Activated T-helper 17 cell treated with anti-CD3 and anti-CD28 coated beads, Interleukin-2, amount 50 U/mL, for 72 hours (primary cell): Measurements from ENCODE around the gene STN1. TPM values are rescaled to one million over a fixed set of nuclear protein-coding genes. Genes with fewer than 3 reads are reported as not detected.

Experiments used
- ATAC-seq: fragments of 150-1000 bp; cut with Tn5 transposase; replicated peaks from 2 replicates; pipeline ENCODE4 v1.10.0; 2021; ENCODE audit warnings: mild to moderate bottlenecking, moderate library complexity
- H3K27ac Mint-ChIP-seq: one replicate; pipeline ENCODE4 v1.8.0; 2022; ENCODE audit warnings: mixed read lengths
- H3K27me3 Mint-ChIP-seq: one replicate; pipeline ENCODE4 v1.8.0; 2022; ENCODE audit warnings: mixed read lengths
- H3K36me3 Mint-ChIP-seq: one replicate; pipeline ENCODE4 v1.8.0; 2022; ENCODE audit warnings: low read depth, mild to moderate bottlenecking, mixed read lengths
- H3K4me1 Mint-ChIP-seq: one replicate; pipeline ENCODE4 v1.8.0; 2022; ENCODE audit warnings: mixed read lengths
- H3K4me3 Mint-ChIP-seq: one replicate; pipeline ENCODE4 v1.8.0; 2022; ENCODE audit warnings: mild to moderate bottlenecking, mixed read lengths
- H3K9me3 Mint-ChIP-seq: one replicate; pipeline ENCODE4 v1.8.0; 2022; ENCODE audit warnings: mixed read lengths
- total RNA-seq, 2 donors: library from RNA; stranded (reverse); gene quantifications; one replicate each; pipeline ENCODE4 v1.2.3, GENCODE V29; 2022

The STN1 gene
- total RNA-seq, 2 donors from 2014 or later: 41.9 to 45.4 TPM

- no peaks in the 10 kb centered on the region for H3K9me3 Mint-ChIP-seq
- H3K4me1 Mint-ChIP-seq: no peaks in the 10 kb centered on the region
- ATAC-seq: no peak
- no peak overlapping the region for H3K4me3 Mint-ChIP-seq
- H3K27ac Mint-ChIP-seq: no peak overlapping the region
- H3K27me3 Mint-ChIP-seq: no peaks in the 10 kb centered on the region
- peaks cover 56% of the 10 kb centered on the region for H3K36me3 Mint-ChIP-seq
These were observed 41.8 kb downstream of the STN1 start for GRCh38 chr10:103876155-103876554.

- ATAC-seq: no peak
- Mint-ChIP-seq H3K4me1 (no peaks in the 10 kb centered on the region), H3K36me3 (peaks cover 47% of the 10 kb centered on the region), H3K27ac (no peak overlapping the region), H3K4me3 (no peak overlapping the region), H3K9me3 (no peaks in the 10 kb centered on the region), H3K27me3 (no peaks in the 10 kb centered on the region)
These were observed 43.3 kb downstream of the STN1 start for GRCh38 chr10:103874730-103875129.

DNA sequence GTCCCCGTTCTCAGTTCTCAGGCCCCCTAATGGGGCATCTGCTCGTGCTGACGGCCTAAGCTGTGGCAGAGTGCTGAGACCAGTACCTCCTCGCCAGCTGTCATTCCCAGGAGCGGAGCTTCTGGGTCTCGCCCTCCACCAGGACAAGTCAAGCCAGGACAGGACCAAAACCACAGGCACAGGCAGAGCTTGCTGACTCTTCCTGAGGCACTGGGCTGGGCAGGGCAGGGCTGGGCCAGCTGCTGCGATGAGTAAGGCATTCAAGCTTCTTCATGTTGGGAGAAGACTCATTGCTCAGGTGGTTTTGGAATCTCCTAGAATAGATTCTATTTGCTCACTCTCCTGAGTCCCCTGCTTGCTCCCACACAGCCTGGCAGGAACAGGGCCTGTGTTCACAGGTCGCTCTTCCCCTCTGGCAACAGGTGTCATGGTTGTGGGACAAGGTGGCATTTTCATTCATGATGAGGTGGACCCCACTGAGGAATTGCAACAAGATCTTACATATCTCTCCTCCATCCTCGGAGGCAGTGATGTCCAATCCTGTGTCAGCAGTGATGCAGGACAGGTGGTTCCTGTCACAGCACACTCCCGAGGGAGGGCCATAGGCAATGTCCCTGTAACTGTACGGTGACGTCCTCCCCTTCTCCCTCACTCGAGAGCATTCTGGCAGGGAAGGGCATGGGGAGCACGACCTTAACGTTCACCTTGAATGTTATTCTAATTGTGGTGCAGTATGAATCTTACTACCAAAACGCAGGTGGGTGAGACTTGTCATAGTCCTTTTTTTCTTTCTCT lies 45.6 kb downstream of the STN1 start:
- peak overlapping the region; percentile 63 for H3K27ac Mint-ChIP-seq
- H3K4me3 Mint-ChIP-seq: no peak overlapping the region
- no peaks in the 10 kb centered on the region for H3K4me1 Mint-ChIP-seq
- ATAC-seq: no peak
- peaks cover 25% of the 10 kb centered on the region for H3K36me3 Mint-ChIP-seq
- no peaks in the 10 kb centered on the region for H3K9me3 Mint-ChIP-seq
- no peaks in the 10 kb centered on the region for H3K27me3 Mint-ChIP-seq

DNA sequence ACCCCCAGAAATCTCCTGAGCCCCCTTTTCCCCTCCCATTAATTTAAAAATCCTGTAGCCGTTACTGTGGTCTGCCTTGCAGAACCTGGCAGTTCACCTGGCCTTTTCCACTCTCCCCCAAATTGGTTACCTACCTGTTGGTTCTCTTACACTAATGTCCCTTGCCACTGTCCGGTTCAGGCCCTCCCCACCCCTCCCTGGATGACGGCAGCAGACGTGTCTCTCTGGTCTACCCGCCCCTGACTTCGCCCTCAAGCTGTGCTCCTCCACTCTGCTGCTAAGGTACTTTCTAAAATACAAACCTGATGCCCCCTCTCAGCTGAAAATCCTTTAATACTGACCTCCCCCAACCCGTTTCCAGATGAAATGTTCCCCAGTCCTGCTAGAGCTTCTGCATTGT lies 47.0 kb downstream of the STN1 start:
- Mint-ChIP-seq H3K4me3 (no peak overlapping the region), H3K27ac (peak overlapping the region; percentile 63), H3K9me3 (no peaks in the 10 kb centered on the region), H3K36me3 (peaks cover 22% of the 10 kb centered on the region), H3K27me3 (no peaks in the 10 kb centered on the region), H3K4me1 (no peaks in the 10 kb centered on the region)
- no peak for ATAC-seq

DNA sequence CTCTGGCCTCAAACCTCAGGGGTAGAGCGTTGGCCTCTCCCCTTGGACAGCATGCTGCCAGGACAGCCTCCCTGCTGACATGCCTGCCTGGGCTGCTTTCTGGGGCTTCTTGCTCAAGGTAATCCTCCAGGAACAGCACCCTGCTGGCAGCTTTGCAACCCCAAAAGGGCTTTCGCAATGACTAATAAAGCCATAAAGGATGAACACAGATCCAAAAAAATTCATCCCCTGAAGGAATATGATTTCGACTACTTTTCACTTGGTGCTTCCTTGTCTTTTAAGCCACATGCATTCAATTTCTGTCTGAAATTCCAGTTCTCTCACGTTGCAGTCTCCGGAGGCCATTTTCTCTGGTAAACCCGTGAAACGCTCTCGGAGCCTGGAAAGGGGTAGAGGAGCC lies 47.5 kb downstream of the STN1 start:
- no peak overlapping the region for H3K27ac Mint-ChIP-seq
- no peaks in the 10 kb centered on the region for H3K4me1 Mint-ChIP-seq
- peaks cover 19% of the 10 kb centered on the region for H3K36me3 Mint-ChIP-seq
- no peak for ATAC-seq
- H3K4me3 Mint-ChIP-seq: no peak overlapping the region
- H3K9me3 Mint-ChIP-seq: no peaks in the 10 kb centered on the region
- no peaks in the 10 kb centered on the region for H3K27me3 Mint-ChIP-seq

- H3K27me3 Mint-ChIP-seq: no peaks in the 10 kb centered on the region
- H3K4me3 Mint-ChIP-seq: no peak overlapping the region
- H3K36me3 Mint-ChIP-seq: peaks cover 10% of the 10 kb centered on the region
- no peaks in the 10 kb centered on the region for H3K4me1 Mint-ChIP-seq
- no peak overlapping the region for H3K27ac Mint-ChIP-seq
- H3K9me3 Mint-ChIP-seq: peaks cover 8% of the 10 kb centered on the region
- ATAC-seq: peak; percentile 67
These were observed 48.6 kb downstream of the STN1 start for GRCh38 chr10:103869336-103869735.

DNA sequence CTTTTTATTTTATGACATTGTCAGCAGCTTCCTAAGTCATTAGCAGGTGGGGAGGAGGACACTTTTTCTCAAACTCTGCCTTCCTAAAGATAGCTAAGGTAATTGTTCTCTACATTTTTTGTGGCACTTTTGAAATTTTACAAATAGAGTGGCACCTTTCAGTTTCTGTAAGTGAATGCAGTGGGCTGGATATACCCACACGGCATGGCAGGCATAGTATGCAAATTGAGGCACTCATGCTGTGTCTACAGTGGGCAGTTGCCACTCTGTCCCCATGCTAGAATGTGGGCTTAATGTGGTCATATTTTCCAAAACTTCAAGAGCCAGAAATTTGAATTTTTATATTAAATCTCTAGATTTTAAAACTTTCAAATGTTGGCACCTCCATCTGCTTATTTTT lies 49.8 kb downstream of the STN1 start:
- no peak for ATAC-seq
- peaks cover 8% of the 10 kb centered on the region for H3K36me3 Mint-ChIP-seq
- no peak overlapping the region for H3K27ac Mint-ChIP-seq
- H3K4me3 Mint-ChIP-seq: no peak overlapping the region
- no peaks in the 10 kb centered on the region for H3K4me1 Mint-ChIP-seq
- H3K27me3 Mint-ChIP-seq: no peaks in the 10 kb centered on the region
- peaks cover 8% of the 10 kb centered on the region for H3K9me3 Mint-ChIP-seq

- Mint-ChIP-seq H3K4me1 (no peaks in the 10 kb centered on the region), H3K27ac (no peak overlapping the region), H3K4me3 (no peak overlapping the region), H3K36me3 (no peaks in the 10 kb centered on the region), H3K27me3 (peaks cover 6% of the 10 kb centered on the region), H3K9me3 (peaks cover 8% of the 10 kb centered on the region)
- no peak for ATAC-seq
These were observed 56.5 kb downstream of the STN1 start for GRCh38 chr10:103861505-103861904.

- Mint-ChIP-seq H3K36me3 (no peaks in the 10 kb centered on the region), H3K27me3 (peaks cover 15% of the 10 kb centered on the region), H3K4me3 (no peak overlapping the region), H3K9me3 (no peaks in the 10 kb centered on the region), H3K27ac (no peak overlapping the region), H3K4me1 (peaks cover 3% of the 10 kb centered on the region)
- peak; percentile 75 for ATAC-seq
These were observed 58.6 kb downstream of the STN1 start for GRCh38 chr10:103859161-103860086.

GRCh38 chr10:103858360-103858759 lies 59.6 kb downstream of the STN1 start:
- ATAC-seq: no peak
- Mint-ChIP-seq H3K27ac (no peak overlapping the region), H3K4me3 (no peak overlapping the region), H3K4me1 (peaks cover 8% of the 10 kb centered on the region), H3K27me3 (peaks cover 24% of the 10 kb centered on the region), H3K9me3 (no peaks in the 10 kb centered on the region), H3K36me3 (no peaks in the 10 kb centered on the region)

DNA sequence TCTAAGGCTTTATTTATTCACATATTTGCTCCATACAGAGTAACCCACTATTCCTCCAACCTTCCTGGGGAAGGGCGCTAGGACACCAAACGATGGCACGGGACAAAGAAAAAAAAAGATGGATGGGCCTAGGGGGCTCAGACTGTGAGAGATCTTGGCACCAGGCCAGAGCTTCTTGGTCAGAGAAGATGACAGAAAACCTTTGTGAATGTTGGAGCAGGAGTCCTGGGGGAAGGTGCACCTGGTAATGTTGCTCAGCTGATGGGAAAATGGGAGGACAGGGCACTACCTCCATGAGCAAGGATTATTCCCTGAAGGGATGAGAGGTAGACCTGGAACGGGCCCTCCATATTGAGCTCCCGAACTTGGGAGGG lies 61.2 kb downstream of the STN1 start:
- peak overlapping the region; percentile 55 for H3K4me3 Mint-ChIP-seq

DNA sequence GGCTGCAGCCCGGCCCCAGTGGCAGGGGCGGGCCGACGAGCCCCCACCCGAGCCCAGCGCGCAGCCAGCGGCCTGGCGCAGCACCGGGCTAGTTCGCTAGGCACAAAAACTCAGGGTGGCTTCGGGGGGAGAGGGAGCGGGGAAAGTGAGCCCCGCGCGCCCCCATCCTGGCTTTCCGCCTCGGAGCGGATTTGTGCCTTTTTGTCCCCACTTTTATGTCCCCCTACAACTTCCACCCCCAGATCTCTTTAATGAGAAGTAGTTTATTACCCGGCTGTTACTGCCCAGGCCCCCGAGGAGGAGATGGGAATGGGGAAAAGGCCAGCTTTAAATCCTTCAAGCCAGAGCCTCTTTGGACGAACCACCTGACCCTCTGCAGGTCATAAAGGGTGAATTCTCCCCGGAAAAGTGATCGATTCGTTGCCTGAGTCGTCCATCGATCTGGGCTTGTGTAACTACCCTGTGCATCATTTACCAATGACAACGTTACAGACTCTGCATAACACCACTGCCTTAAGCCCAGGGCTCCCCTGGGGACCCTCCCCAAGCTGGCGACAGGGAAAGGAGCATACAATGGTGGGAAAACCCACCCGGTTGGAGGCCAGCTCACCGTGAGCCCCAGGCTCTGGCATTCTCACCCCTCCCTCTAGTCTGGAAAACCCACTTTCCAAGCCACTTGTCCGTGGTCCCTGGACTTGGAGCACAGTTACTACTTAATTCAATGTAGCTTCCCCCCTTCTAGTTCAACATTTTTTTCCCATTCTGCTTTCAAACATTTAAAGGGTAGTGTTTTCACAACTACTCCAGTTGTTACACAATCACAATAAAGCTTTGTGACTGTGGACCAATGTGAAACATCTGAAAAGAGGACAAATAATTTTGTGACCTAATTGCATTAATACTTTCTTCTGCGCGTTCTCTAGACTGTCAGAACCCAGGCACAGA lies 61.9 kb downstream of the STN1 start:
- ATAC-seq: no peak
- H3K4me3 Mint-ChIP-seq: peak overlapping the region; percentile 55
- no peak overlapping the region for H3K27ac Mint-ChIP-seq
- peaks cover 30% of the 10 kb centered on the region for H3K27me3 Mint-ChIP-seq
- H3K36me3 Mint-ChIP-seq: no peaks in the 10 kb centered on the region
- no peaks in the 10 kb centered on the region for H3K9me3 Mint-ChIP-seq
- H3K4me1 Mint-ChIP-seq: peaks cover 8% of the 10 kb centered on the region

More for the DNA sequence above, 61.2 kb downstream of the STN1 start:
- Mint-ChIP-seq H3K4me1 (peaks cover 8% of the 10 kb centered on the region), H3K27ac (no peak overlapping the region), H3K9me3 (no peaks in the 10 kb centered on the region), H3K27me3 (peaks cover 30% of the 10 kb centered on the region), H3K36me3 (no peaks in the 10 kb centered on the region)
- ATAC-seq: no peak

GRCh38 chr10:103855424-103855823 lies 62.6 kb downstream of the STN1 start, which contains the start of gene SH3PXD2A:
TSS of gene SH3PXD2A (minus strand) at chr10:103855576. CDS start at chr10:103855266, 310 bp downstream.
- ATAC-seq: peak; percentile 50
- no peaks in the 10 kb centered on the region for H3K9me3 Mint-ChIP-seq
- H3K4me1 Mint-ChIP-seq: peaks cover 8% of the 10 kb centered on the region
- no peaks in the 10 kb centered on the region for H3K36me3 Mint-ChIP-seq
- peak within 1 kb of the TSS; percentile 82 for H3K4me3 Mint-ChIP-seq
- peaks cover 32% of the 10 kb centered on the region for H3K27me3 Mint-ChIP-seq
- no peak within 1 kb of the TSS for H3K27ac Mint-ChIP-seq
